GM12878 (cell line): Measurements from ENCODE around the gene ANKDD1A. TPM values are rescaled to one million over a fixed set of nuclear protein-coding genes. Genes with fewer than 3 reads are reported as not detected.

Experiments used
- ATF2 ChIP-seq: IDR thresholded peaks from 2 replicates; pipeline ENCODE4 v1.6.1; 2012; ENCODE audit warnings: low read length, inconsistent platforms
- ATF3 ChIP-seq: IDR thresholded peaks from 2 replicates; pipeline ENCODE4 v1.6.1; 2011; ENCODE audit warnings: low read depth, mild to moderate bottlenecking, low read length, moderate library complexity, borderline replicate concordance; ENCODE audit errors: extremely low read depth
- CBFB ChIP-seq: IDR thresholded peaks from 2 replicates; pipeline ENCODE4 v1.6.1; 2016; ENCODE audit warnings: antibody characterized with exemption, low read depth
- CHD4 ChIP-seq: fragments of 200-600 bp; sonication (generic); IDR thresholded peaks from 2 replicates; pipeline ENCODE4 v1.6.1; 2016; ENCODE audit warnings: mild to moderate bottlenecking
- CREM ChIP-seq: IDR thresholded peaks from 2 replicates; pipeline ENCODE4 v1.6.1; 2014; ENCODE audit warnings: antibody characterized with exemption, low read depth
- EED ChIP-seq: sonication (generic); IDR thresholded peaks from 2 replicates; pipeline ENCODE4 v1.6.1; 2016; ENCODE audit warnings: antibody characterized with exemption, low read depth
- ELK1 ChIP-seq: IDR thresholded peaks from 2 replicates; pipeline ENCODE4 v1.6.1; 2012; ENCODE audit warnings: low read depth, low read length, improper control_type of control experiment
- MTA3 ChIP-seq: IDR thresholded peaks from 2 replicates; pipeline ENCODE4 v1.6.1; 2012; ENCODE audit warnings: low read length, inconsistent platforms, borderline replicate concordance
- RELA ChIP-seq: fragments of 450-650 bp; IDR thresholded peaks from 2 replicates; pipeline ENCODE4 v1.8.0; 2014; ENCODE audit warnings: borderline replicate concordance; ENCODE audit not compliant: partially characterized antibody
- RUNX3 ChIP-seq: IDR thresholded peaks from 2 replicates; pipeline ENCODE4 v1.6.1; 2012; ENCODE audit warnings: low read length, inconsistent platforms
- SIN3A ChIP-seq: IDR thresholded peaks from 2 replicates; pipeline ENCODE4 v1.6.1; 2012; ENCODE audit warnings: low read depth, low read length, improper control_type of control experiment
- SMC3 ChIP-seq: IDR thresholded peaks from 2 replicates; pipeline ENCODE4 v1.6.1; 2011; ENCODE audit warnings: low read length, improper control_type of control experiment, borderline replicate concordance
- SPI1 ChIP-seq: IDR thresholded peaks from 2 replicates; pipeline ENCODE4 v1.6.1; 2011; ENCODE audit warnings: low read depth, mild to moderate bottlenecking, low read length, moderate library complexity, borderline replicate concordance; ENCODE audit not compliant: insufficient read depth
- ZSCAN29 ChIP-seq: fragments of 450-650 bp; IDR thresholded peaks from 2 replicates; pipeline ENCODE4 v1.6.1; 2017; ENCODE audit warnings: mild to moderate bottlenecking, moderate library complexity
- polyA plus RNA-seq, 11 experiments: library from polyadenylated mRNA; depleted of rRNA in 4 of 11; unstranded in 6 of 11; stranded (reverse) in 5 of 11; fragments of >200 nt; fragmentation: Nextera tagmentation in 4 of 11; fragmentation: Illumina TruSeq in 1 of 11; extraction: Ambion mirVana in 4 of 11; extraction: Trizol in 1 of 11; gene quantifications; 1 replicate in 1 of 11; 2 replicates in 10 of 11; pipeline versions ENCODE4 v1.2.1 to v1.2.3, GENCODE V29; 2011 to 2016; ENCODE audit warnings: inconsistent platforms in 2 of 11, missing spikeins in 2 of 11, low read depth in 1 of 11
- total RNA-seq, 4 experiments: library from RNA; depleted of rRNA in 3 of 4; stranded (reverse); fragments of >200 nt in 3 of 4; fragmentation: Illumina TruSeq in 1 of 4; extraction: Trizol in 1 of 4; gene quantifications; 2 replicates each; pipeline versions ENCODE4 v1.2.1 to v1.2.3, GENCODE V29; 2013 to 2021

The ANKDD1A gene
- total and polyA plus RNA-seq, 10 of the 15 experiments (the other 5 are each of a cell fraction or from before 2014, with no cell fraction given), result 1.5 to 6.6 (median 4.1) TPM

GRCh38 chr15:64883100-64883581 is 28.6 kb upstream of the ANKDD1A start (continued):
- TF ChIP-seq ATF2 (0 out of 2 replicates have a peak, but pooled peaks have one; percentile 40), RUNX3 (peak; percentile 82), SMC3 (no peak), MTA3 (peak; percentile 29; the same call in 1 of the 2 replicates), ATF3 (no peak), EED (peak; percentile 55; the same call in 1 of the 2 replicates), RELA (no peak), ZSCAN29 (0 out of 2 replicates have a peak, but pooled peaks have one; percentile 28), SPI1 (peak; percentile 77), SIN3A (no peak), CREM (peak; percentile 41; the same call in 1 of the 2 replicates), CBFB (no peak), ELK1 (no peak), CHD4 (no peak)
